K562 (cell line): Measurements from ENCODE around the gene SLC25A48. TPM values are rescaled to one million over a fixed set of nuclear protein-coding genes. Genes with fewer than 3 reads are reported as not detected.

ENCODE experiments used
- CBFA2T3 ChIP-seq: fragments of 450-650 bp; IDR thresholded peaks from 2 replicates; pipeline ENCODE4 v1.6.1; 2017
- FOXO4 ChIP-seq: fragments of 450-650 bp; formaldehyde crosslinking; IDR thresholded peaks from 2 replicates; pipeline ENCODE4 v1.4.0; 2020; ENCODE audit warnings: mild to moderate bottlenecking, moderate library complexity
- RNF219 ChIP-seq: fragments of 250-450 bp; sonication (Bioruptor Pico); IDR thresholded peaks from 2 replicates; pipeline ENCODE4 v1.5.0; 2022; ENCODE audit warnings: mild to moderate bottlenecking
- ZFX ChIP-seq: sonication (generic); formaldehyde crosslinking; IDR thresholded peaks from 2 replicates; pipeline ENCODE4 v1.8.0; 2022; ENCODE audit warnings: mild to moderate bottlenecking, missing genetic modification reagents, moderate library complexity
- ZNF217 ChIP-seq: sonication (generic); formaldehyde crosslinking; IDR thresholded peaks from 2 replicates; pipeline ENCODE4 v1.8.0; 2022; ENCODE audit warnings: mild to moderate bottlenecking, missing genetic modification reagents
- ZNF507 ChIP-seq: conservative IDR thresholded peaks from 2 replicates; pipeline ENCODE4 v1.6.1; 2017; ENCODE audit warnings: missing genetic modification characterization, missing compliant biosample characterization
- ZNF609 ChIP-seq: sonication (generic); formaldehyde crosslinking; IDR thresholded peaks from 2 replicates; pipeline ENCODE4 v1.8.1; 2023; ENCODE audit warnings: missing genetic modification reagents, mild to moderate bottlenecking, borderline replicate concordance
- polyA plus RNA-seq, 8 experiments: library from polyadenylated mRNA; depleted of rRNA in 4 of 8; stranded (reverse) in 5 of 8; unstranded in 3 of 8; fragments of >200 nt; fragmentation: Nextera tagmentation in 2 of 8; fragmentation: Illumina TruSeq in 1 of 8; extraction: Ambion mirVana in 2 of 8; extraction: Trizol in 1 of 8; gene quantifications; 2 replicates each; pipeline versions ENCODE4 v1.2.1 to v1.2.3, GENCODE V29; 2011 to 2014; ENCODE audit warnings: inconsistent platforms in 1 of 8, missing spikeins in 1 of 8
- total RNA-seq, 7 experiments: library from RNA; depleted of rRNA in 6 of 7; stranded (reverse); fragments of >200 nt in 6 of 7; fragmentation: Illumina TruSeq in 2 of 7; extraction: Trizol in 2 of 7; gene quantifications; 2 replicates each; pipeline versions ENCODE4 v1.2.1 to v1.2.3, GENCODE V29; 2011 to 2021; ENCODE audit warnings: low replicate concordance in 1 of 7

The SLC25A48 gene
- total and polyA plus RNA-seq, 9 of the 15 experiments (the other 6 are each of a cell fraction or from before 2014, with no cell fraction given): 0.08 to 0.35 (median 0.23) TPM; not detected in 1

GRCh38 chr5:135894789-135895188 lies 60.3 kb downstream of the SLC25A48 start (continued):
- TF ChIP-seq RNF219: no peak
- no peak for TF ChIP-seq ZNF609 (CRISPR knock-in tag)
- no peak for TF ChIP-seq ZFX (CRISPR knock-in tag)
- TF ChIP-seq ZNF507 (tag): no peak
- no peak for TF ChIP-seq FOXO4 (CRISPR knock-in tag)
- TF ChIP-seq CBFA2T3: no peak
- TF ChIP-seq ZNF217 (CRISPR knock-in tag): no peak
